ENCODE results near the gene OSBPL2.

OSBPL2 gene

DNA sequence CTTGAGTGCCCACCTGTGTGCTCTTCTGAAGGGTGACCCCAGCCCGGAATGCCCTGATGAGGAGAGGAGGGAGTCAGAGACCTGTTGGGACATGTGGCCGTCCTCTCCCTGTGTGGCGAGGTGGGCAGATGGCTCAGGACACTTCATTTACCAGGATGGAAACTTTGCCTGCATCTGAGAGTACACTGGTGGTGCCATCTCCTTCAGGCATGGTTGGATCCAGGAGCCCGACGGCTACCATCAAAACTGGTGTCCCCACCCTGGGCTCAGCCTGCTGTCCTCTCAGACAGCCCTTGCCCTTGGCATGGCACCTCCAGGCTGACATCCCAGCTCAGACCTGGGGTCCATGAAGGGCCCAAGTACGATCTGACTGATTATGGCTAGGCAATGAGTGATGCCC lies 7.0 kb upstream of the OSBPL2 start:
- H2BK5ac ChIP-seq (ENCODE audit: low read depth, low read length, poor library complexity) = no peak overlapping the region
- H3K79me2 ChIP-seq (ENCODE audit: control insufficient read depth, insufficient read depth, low read length, poor library complexity) = no peaks in the 10 kb centered on the region
- H3K4me1 ChIP-seq (ENCODE audit: control insufficient read depth in 1 of 2, insufficient read depth in 2 of 2, low read length in 2 of 2) = no peaks in the 10 kb centered on the region
- no peak overlapping the region for H3K27ac ChIP-seq (ENCODE audit: low read depth, low read length)
- H2AK5ac ChIP-seq (ENCODE audit: low read length) = no peak overlapping the region
- H2AFZ ChIP-seq (ENCODE audit: insufficient read depth, low read length, poor library complexity) = no peak overlapping the region
- H4K91ac ChIP-seq (ENCODE audit: low read depth, low read length) = no peak overlapping the region
- H4K8ac ChIP-seq (ENCODE audit: low read depth, low read length) = no peak overlapping the region
- H2BK120ac ChIP-seq (ENCODE audit: insufficient read depth, low read length, poor library complexity) = no peak overlapping the region
- H3K4ac ChIP-seq (ENCODE audit: low read depth, low read length) = no peak overlapping the region
- no peak overlapping the region for H4K12ac ChIP-seq (ENCODE audit: low read depth, low read length)
- H3K4me2 ChIP-seq (ENCODE audit: low read length) = no peak overlapping the region
- H3K14ac ChIP-seq (ENCODE audit: low read length) = no peak overlapping the region
- no CpG with 5 or more reads among the region's 6 CpGs for WGBS (ENCODE audit: extremely low coverage, insufficient coverage, insufficient read length)
- H3K9ac ChIP-seq (ENCODE audit: low read length) = no peak overlapping the region
- H3K23ac ChIP-seq (ENCODE audit: low read length) = no peak overlapping the region
- no peak overlapping the region for H3K18ac ChIP-seq (ENCODE audit: low read length)
- H3K4me3 ChIP-seq (ENCODE audit: low read depth, low read length) = no peak overlapping the region
- DNase-seq = no peak
- no peaks in the 10 kb centered on the region for H3K79me1 ChIP-seq (ENCODE audit: low read length)
- no peak overlapping the region for H2BK12ac ChIP-seq (ENCODE audit: low read length)
- H3K9me3 ChIP-seq (ENCODE audit: insufficient read depth, low read depth, low read length) = peaks cover 15% of the 10 kb centered on the region
- no peaks in the 10 kb centered on the region for H3K27me3 ChIP-seq (ENCODE audit: insufficient read depth, low read length)
- no peaks in the 10 kb centered on the region for H3K36me3 ChIP-seq (ENCODE audit: control insufficient read depth in 1 of 2, insufficient read depth in 2 of 2, low read length in 2 of 2)

- H4K12ac ChIP-seq (ENCODE audit: low read depth, low read length) = no peak overlapping the region
- no CpG with 5 or more reads among the region's 7 CpGs for WGBS (ENCODE audit: extremely low coverage, insufficient coverage, insufficient read length)
- H3K18ac ChIP-seq (ENCODE audit: low read length) = no peak overlapping the region
Measured at GRCh38 chr20:62232194-62232593, 6.1 kb upstream of the OSBPL2 start.

DNA sequence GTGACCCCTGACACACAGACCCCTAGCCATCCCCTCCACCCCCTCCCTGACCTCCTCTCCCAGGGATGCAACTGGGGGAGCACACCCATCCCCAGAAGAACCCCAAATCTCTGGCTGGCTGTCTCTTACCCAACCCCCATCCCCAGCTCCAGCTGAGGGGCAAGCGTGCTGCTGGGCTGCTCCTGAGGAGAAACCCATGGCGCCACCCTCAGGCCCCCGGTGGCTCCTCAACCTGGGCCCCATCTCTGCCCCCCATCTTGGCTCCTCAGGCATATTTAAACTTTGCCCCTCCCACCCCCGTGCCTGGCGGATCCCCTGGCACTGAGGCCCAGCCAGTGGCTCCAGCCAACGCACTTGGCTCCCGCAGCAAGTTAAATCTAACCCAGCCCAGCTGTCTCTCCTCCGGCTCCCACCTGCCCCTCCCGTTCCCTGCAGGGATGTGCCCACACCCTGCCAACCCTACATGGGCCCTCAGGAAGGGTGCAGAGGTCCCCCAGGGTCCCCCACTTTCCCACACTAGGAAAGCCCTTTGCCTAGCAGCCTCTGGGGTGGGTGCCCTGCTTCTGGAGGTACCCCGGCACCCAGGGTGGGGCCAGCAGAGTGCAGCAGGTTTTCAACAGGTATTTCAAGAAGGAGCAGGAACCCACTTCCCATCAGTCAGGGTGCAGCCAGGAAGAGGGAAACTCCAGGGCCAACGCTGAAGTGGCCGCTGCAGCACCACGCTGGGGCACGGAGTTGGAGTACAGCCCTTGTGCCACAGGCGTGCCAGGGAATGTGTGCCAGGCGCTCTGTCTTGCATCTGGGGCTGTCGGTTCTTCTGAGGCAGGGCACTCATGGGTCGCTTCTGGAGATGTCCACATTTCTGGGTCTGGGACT lies 5.3 kb upstream of the OSBPL2 start:
- Histone ChIP-seq H4K91ac (ENCODE audit: low read depth, low read length) (no peak overlapping the region), H3K4me2 (ENCODE audit: low read length) (no peak overlapping the region), H2BK120ac (ENCODE audit: insufficient read depth, low read length, poor library complexity) (no peak overlapping the region), H4K8ac (ENCODE audit: low read depth, low read length) (no peak overlapping the region), H3K79me1 (ENCODE audit: low read length) (no peaks in the 10 kb centered on the region), H3K4me3 (ENCODE audit: low read depth, low read length) (no peak overlapping the region), H3K9me3 (ENCODE audit: insufficient read depth, low read depth, low read length) (peaks cover 15% of the 10 kb centered on the region), H4K12ac (ENCODE audit: low read depth, low read length) (no peak overlapping the region), H2AFZ (ENCODE audit: insufficient read depth, low read length, poor library complexity) (no peak overlapping the region), H3K9ac (ENCODE audit: low read length) (no peak overlapping the region), H3K14ac (ENCODE audit: low read length) (no peak overlapping the region), H3K18ac (ENCODE audit: low read length) (no peak overlapping the region), H3K4ac (ENCODE audit: low read depth, low read length) (no peak overlapping the region), H3K79me2 (ENCODE audit: control insufficient read depth, insufficient read depth, low read length, poor library complexity) (no peaks in the 10 kb centered on the region), H2AK5ac (ENCODE audit: low read length) (no peak overlapping the region), H3K36me3 (ENCODE audit: control insufficient read depth in 1 of 2, insufficient read depth in 2 of 2, low read length in 2 of 2) (no peaks in the 10 kb centered on the region), H3K4me1 (ENCODE audit: control insufficient read depth in 1 of 2, insufficient read depth in 2 of 2, low read length in 2 of 2) (peaks cover 3 to 5% of the 10 kb centered on the region in 2 experiments), H3K27ac (ENCODE audit: low read depth, low read length) (no peak overlapping the region), H2BK5ac (ENCODE audit: low read depth, low read length, poor library complexity) (no peak overlapping the region), H3K23ac (ENCODE audit: low read length) (no peak overlapping the region), H2BK12ac (ENCODE audit: low read length) (no peak overlapping the region), H3K27me3 (ENCODE audit: insufficient read depth, low read length) (no peaks in the 10 kb centered on the region)
- WGBS (ENCODE audit: extremely low coverage, insufficient coverage, insufficient read length) = no CpG with 5 or more reads among the region's 18 CpGs
- DNase-seq = no peak

More at GRCh38 chr20:62232194-62232593, 6.1 kb upstream of the OSBPL2 start:
- no peak overlapping the region for H4K8ac ChIP-seq (ENCODE audit: low read depth, low read length)
- H3K4ac ChIP-seq (ENCODE audit: low read depth, low read length) = no peak overlapping the region
- no peak overlapping the region for H3K9ac ChIP-seq (ENCODE audit: low read length)
- H4K91ac ChIP-seq (ENCODE audit: low read depth, low read length) = no peak overlapping the region
- H3K27me3 ChIP-seq (ENCODE audit: insufficient read depth, low read length) = no peaks in the 10 kb centered on the region
- no peak overlapping the region for H3K14ac ChIP-seq (ENCODE audit: low read length)
- H3K79me1 ChIP-seq (ENCODE audit: low read length) = no peaks in the 10 kb centered on the region
- H2AFZ ChIP-seq (ENCODE audit: insufficient read depth, low read length, poor library complexity) = no peak overlapping the region
- H3K27ac ChIP-seq (ENCODE audit: low read depth, low read length) = no peak overlapping the region
- no peak overlapping the region for H2BK5ac ChIP-seq (ENCODE audit: low read depth, low read length, poor library complexity)
- no peak overlapping the region for H2AK5ac ChIP-seq (ENCODE audit: low read length)
- H2BK120ac ChIP-seq (ENCODE audit: insufficient read depth, low read length, poor library complexity) = no peak overlapping the region
- no peaks in the 10 kb centered on the region for H3K36me3 ChIP-seq (ENCODE audit: control insufficient read depth in 1 of 2, insufficient read depth in 2 of 2, low read length in 2 of 2)
- no peak overlapping the region for H2BK12ac ChIP-seq (ENCODE audit: low read length)
- no peaks in the 10 kb centered on the region for H3K79me2 ChIP-seq (ENCODE audit: control insufficient read depth, insufficient read depth, low read length, poor library complexity)
- peaks cover 15% of the 10 kb centered on the region for H3K9me3 ChIP-seq (ENCODE audit: insufficient read depth, low read depth, low read length)
- H3K4me3 ChIP-seq (ENCODE audit: low read depth, low read length) = no peak overlapping the region
- no peak for DNase-seq
- H3K4me1 ChIP-seq (ENCODE audit: control insufficient read depth in 1 of 2, insufficient read depth in 2 of 2, low read length in 2 of 2) = no peaks in the 10 kb centered on the region
- no peak overlapping the region for H3K23ac ChIP-seq (ENCODE audit: low read length)
- no peak overlapping the region for H3K4me2 ChIP-seq (ENCODE audit: low read length)

DNA sequence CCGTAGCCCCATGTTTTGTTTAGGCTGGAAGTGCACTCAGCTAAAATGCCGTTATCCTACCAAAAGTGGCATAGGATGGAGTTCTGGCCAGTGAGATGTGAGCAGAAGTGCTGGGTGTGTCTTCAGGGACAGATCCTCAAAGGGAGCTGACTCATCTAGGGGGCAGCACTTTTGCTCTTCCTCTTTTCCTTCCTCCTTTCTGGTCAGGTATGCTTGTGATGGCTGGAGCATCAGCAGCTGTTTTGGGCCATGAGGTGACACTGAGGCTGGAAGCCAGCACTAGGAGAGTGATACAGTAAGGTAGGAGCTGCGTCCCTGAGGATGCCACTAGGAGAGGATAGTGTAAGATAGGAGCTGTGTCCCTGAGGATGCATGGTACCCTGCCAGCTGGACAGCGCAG lies 4.6 kb upstream of the OSBPL2 start:
- Histone ChIP-seq H4K91ac (ENCODE audit: low read depth, low read length) (no peak overlapping the region), H3K27ac (ENCODE audit: low read depth, low read length) (no peak overlapping the region), H2BK12ac (ENCODE audit: low read length) (no peak overlapping the region), H3K4me1 (ENCODE audit: control insufficient read depth in 1 of 2, insufficient read depth in 2 of 2, low read length in 2 of 2) (peaks cover 3 to 5% of the 10 kb centered on the region in 2 experiments), H2AFZ (ENCODE audit: insufficient read depth, low read length, poor library complexity) (no peak overlapping the region), H3K23ac (ENCODE audit: low read length) (no peak overlapping the region), H3K9me3 (ENCODE audit: insufficient read depth, low read depth, low read length) (peaks cover 15% of the 10 kb centered on the region), H3K18ac (ENCODE audit: low read length) (no peak overlapping the region), H4K8ac (ENCODE audit: low read depth, low read length) (no peak overlapping the region), H2BK120ac (ENCODE audit: insufficient read depth, low read length, poor library complexity) (no peak overlapping the region), H3K4ac (ENCODE audit: low read depth, low read length) (no peak overlapping the region), H3K36me3 (ENCODE audit: control insufficient read depth in 1 of 2, insufficient read depth in 2 of 2, low read length in 2 of 2) (no peaks in the 10 kb centered on the region), H3K9ac (ENCODE audit: low read length) (no peak overlapping the region), H2AK5ac (ENCODE audit: low read length) (no peak overlapping the region), H4K12ac (ENCODE audit: low read depth, low read length) (no peak overlapping the region), H3K4me2 (ENCODE audit: low read length) (no peak overlapping the region), H2BK5ac (ENCODE audit: low read depth, low read length, poor library complexity) (no peak overlapping the region), H3K4me3 (ENCODE audit: low read depth, low read length) (no peak overlapping the region), H3K79me1 (ENCODE audit: low read length) (no peaks in the 10 kb centered on the region), H3K14ac (ENCODE audit: low read length) (no peak overlapping the region), H3K27me3 (ENCODE audit: insufficient read depth, low read length) (no peaks in the 10 kb centered on the region), H3K79me2 (ENCODE audit: control insufficient read depth, insufficient read depth, low read length, poor library complexity) (no peaks in the 10 kb centered on the region)
- DNase-seq = no peak
- WGBS (ENCODE audit: extremely low coverage, insufficient coverage, insufficient read length) = no CpG with 5 or more reads among the region's 4 CpGs

All from trophoblast cell (in vitro differentiated cells and primary cell).